ENCODE measurements around the gene ATXN7L2.

DNA sequence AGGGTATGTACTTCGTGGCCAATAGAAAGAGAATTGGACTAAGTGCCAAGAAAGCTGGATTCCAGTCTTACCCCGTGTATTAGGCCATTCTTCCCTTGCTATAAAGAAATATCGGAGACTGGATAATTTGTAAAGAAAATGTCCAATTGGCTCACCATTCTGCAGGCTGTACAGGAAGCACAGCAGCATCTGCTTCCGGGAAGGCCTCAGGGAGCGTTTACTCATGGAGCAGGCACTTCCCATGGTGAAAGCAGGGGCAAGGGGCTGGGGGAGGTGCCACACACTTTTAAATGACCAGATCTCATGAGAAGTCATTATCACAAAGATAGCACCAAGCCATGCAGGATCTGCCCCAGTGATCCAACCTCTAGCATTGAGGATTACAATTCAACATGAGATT is 33.6 kb downstream of the ATXN7L2 start:
- no peak for TF ChIP-seq YY1 (tag by site-specific recombination; IDR thresholded peaks at IDR 0.05)
- TF ChIP-seq, protein P1, sequence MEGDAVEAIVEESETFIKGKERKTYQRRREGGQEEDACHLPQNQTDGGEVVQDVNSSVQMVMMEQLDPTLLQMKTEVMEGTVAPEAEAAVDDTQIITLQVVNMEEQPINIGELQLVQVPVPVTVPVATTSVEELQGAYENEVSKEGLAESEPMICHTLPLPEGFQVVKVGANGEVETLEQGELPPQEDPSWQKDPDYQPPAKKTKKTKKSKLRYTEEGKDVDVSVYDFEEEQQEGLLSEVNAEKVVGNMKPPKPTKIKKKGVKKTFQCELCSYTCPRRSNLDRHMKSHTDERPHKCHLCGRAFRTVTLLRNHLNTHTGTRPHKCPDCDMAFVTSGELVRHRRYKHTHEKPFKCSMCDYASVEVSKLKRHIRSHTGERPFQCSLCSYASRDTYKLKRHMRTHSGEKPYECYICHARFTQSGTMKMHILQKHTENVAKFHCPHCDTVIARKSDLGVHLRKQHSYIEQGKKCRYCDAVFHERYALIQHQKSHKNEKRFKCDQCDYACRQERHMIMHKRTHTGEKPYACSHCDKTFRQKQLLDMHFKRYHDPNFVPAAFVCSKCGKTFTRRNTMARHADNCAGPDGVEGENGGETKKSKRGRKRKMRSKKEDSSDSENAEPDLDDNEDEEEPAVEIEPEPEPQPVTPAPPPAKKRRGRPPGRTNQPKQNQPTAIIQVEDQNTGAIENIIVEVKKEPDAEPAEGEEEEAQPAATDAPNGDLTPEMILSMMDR (tag by site-specific recombination; IDR thresholded peaks at IDR 0.05), result no peak
- no peak for TF ChIP-seq ZNF658 (tag by site-specific recombination; IDR thresholded peaks at IDR 0.05)
- TF ChIP-seq ZNF37A (tag by site-specific recombination; IDR thresholded peaks at IDR 0.05), result no peak
- TF ChIP-seq, protein P2, sequence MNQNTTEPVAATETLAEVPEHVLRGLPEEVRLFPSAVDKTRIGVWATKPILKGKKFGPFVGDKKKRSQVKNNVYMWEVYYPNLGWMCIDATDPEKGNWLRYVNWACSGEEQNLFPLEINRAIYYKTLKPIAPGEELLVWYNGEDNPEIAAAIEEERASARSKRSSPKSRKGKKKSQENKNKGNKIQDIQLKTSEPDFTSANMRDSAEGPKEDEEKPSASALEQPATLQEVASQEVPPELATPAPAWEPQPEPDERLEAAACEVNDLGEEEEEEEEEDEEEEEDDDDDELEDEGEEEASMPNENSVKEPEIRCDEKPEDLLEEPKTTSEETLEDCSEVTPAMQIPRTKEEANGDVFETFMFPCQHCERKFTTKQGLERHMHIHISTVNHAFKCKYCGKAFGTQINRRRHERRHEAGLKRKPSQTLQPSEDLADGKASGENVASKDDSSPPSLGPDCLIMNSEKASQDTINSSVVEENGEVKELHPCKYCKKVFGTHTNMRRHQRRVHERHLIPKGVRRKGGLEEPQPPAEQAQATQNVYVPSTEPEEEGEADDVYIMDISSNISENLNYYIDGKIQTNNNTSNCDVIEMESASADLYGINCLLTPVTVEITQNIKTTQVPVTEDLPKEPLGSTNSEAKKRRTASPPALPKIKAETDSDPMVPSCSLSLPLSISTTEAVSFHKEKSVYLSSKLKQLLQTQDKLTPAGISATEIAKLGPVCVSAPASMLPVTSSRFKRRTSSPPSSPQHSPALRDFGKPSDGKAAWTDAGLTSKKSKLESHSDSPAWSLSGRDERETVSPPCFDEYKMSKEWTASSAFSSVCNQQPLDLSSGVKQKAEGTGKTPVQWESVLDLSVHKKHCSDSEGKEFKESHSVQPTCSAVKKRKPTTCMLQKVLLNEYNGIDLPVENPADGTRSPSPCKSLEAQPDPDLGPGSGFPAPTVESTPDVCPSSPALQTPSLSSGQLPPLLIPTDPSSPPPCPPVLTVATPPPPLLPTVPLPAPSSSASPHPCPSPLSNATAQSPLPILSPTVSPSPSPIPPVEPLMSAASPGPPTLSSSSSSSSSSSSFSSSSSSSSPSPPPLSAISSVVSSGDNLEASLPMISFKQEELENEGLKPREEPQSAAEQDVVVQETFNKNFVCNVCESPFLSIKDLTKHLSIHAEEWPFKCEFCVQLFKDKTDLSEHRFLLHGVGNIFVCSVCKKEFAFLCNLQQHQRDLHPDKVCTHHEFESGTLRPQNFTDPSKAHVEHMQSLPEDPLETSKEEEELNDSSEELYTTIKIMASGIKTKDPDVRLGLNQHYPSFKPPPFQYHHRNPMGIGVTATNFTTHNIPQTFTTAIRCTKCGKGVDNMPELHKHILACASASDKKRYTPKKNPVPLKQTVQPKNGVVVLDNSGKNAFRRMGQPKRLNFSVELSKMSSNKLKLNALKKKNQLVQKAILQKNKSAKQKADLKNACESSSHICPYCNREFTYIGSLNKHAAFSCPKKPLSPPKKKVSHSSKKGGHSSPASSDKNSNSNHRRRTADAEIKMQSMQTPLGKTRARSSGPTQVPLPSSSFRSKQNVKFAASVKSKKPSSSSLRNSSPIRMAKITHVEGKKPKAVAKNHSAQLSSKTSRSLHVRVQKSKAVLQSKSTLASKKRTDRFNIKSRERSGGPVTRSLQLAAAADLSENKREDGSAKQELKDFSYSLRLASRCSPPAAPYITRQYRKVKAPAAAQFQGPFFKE (tag by site-specific recombination; IDR thresholded peaks at IDR 0.05; ENCODE audit: borderline replicate concordance), result no peak
- no peak for TF ChIP-seq ZNF501 (tag by site-specific recombination; IDR thresholded peaks at IDR 0.05)
- TF ChIP-seq ZNF776 (tag by site-specific recombination; IDR thresholded peaks at IDR 0.05; ENCODE audit: borderline replicate concordance), result no peak
- TF ChIP-seq ZNF214 (tag by site-specific recombination; IDR thresholded peaks at IDR 0.05; ENCODE audit: borderline replicate concordance), result no peak
- TF ChIP-seq ZNF121 (tag by site-specific recombination; IDR thresholded peaks at IDR 0.05), result no peak
- TF ChIP-seq ZFHX2 (tag by site-specific recombination; conservative IDR thresholded peaks at IDR 0.05), result no peak
- TF ChIP-seq ZNF433 (tag by site-specific recombination; IDR thresholded peaks at IDR 0.05; ENCODE audit: low read depth), result no peak
- TF ChIP-seq ZNF558 (tag by site-specific recombination; IDR thresholded peaks at IDR 0.05), result no peak
- TF ChIP-seq SETDB1 (IDR thresholded peaks at IDR 0.05; ENCODE audit: insufficient read length, low read length), result no peak
- no peak for TF ChIP-seq ZNF404 (tag by site-specific recombination; IDR thresholded peaks at IDR 0.05)
